H1 (cell line): ENCODE measurements around the gene CLPTM1L.

ENCODE experiments used
- CTCF ChIP-seq, 3 experiments: IDR thresholded peaks; 1 replicate in 2 of 3; 2 replicates in 1 of 3; pipeline versions ENCODE4 v1.5.1 to v1.6.1; 2011; ENCODE audit warnings: low read length in 3 of 3, mild to moderate bottlenecking in 3 of 3, inconsistent platforms in 2 of 3, low read depth in 1 of 3, moderate library complexity in 1 of 3; ENCODE audit not compliant: insufficient read depth in 1 of 3; ENCODE audit errors: control extremely low read depth in 1 of 3
- EZH2 ChIP-seq: fragments of 200-600 bp; sonication (generic); IDR thresholded peaks from 2 replicates; pipeline ENCODE4 v1.7.1; 2012; ENCODE audit warnings: low read depth, mild to moderate bottlenecking, moderate library complexity, low read length, inconsistent platforms; ENCODE audit not compliant: severe bottlenecking
- GABPA ChIP-seq: IDR thresholded peaks from 2 replicates; pipeline ENCODE4 v1.6.1; 2011; ENCODE audit warnings: mild to moderate bottlenecking, low read length, moderate library complexity, borderline replicate concordance; ENCODE audit not compliant: insufficient read depth
- POLR2A ChIP-seq, 2 experiments: IDR thresholded peaks; 1 replicate in 1 of 2; 2 replicates in 1 of 2; pipeline ENCODE4 v1.6.1; 2011; ENCODE audit warnings: low read depth in 2 of 2, low read length in 2 of 2, mild to moderate bottlenecking in 2 of 2; ENCODE audit errors: control extremely low read depth in 1 of 2
- SP2 ChIP-seq: IDR thresholded peaks from 2 replicates; pipeline ENCODE4 v1.6.1; 2012; ENCODE audit warnings: mild to moderate bottlenecking, low read length, inconsistent platforms
- SRF ChIP-seq: IDR thresholded peaks from 2 replicates; pipeline ENCODE4 v1.6.1; 2011; ENCODE audit warnings: mild to moderate bottlenecking, low read depth, low read length, moderate library complexity
- TAF1 ChIP-seq: IDR thresholded peaks from 2 replicates; pipeline ENCODE4 v1.6.1; 2011; ENCODE audit warnings: mild to moderate bottlenecking, low read depth, low read length
- TEAD4 ChIP-seq: IDR thresholded peaks from 2 replicates; pipeline ENCODE4 v1.6.1; 2012; ENCODE audit warnings: low read depth, low read length, inconsistent platforms, mixed read lengths
- ZNF274 ChIP-seq: IDR thresholded peaks from 2 replicates; pipeline ENCODE4 v1.7.0; 2012; ENCODE audit warnings: low read length, borderline replicate concordance; ENCODE audit errors: extremely low read depth

DNA sequence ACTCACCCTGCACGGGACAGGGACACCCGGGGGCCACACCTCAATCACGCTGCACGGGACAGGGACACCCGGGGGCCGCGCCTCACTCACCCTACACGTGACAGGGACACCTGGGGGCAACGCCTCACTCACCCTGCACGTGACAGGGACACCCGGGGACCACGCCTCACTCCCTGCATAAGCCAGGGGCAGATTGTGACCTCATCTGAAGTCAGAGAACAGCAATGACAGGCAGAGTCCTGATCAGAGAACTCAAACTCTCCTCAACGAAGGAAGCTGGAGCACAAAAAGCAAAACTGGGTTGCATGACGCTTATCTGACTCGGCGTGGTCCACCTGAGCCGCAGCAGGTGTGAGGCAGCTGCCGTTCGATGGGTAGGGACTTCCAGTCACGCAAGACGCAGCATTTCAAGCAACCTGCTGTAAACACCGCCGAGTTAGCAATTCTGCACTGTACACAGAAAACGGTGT is 53.3 kb downstream of the CLPTM1L start:
- no peak for TF ChIP-seq SP2
- TF ChIP-seq EZH2, result no peak
- TF ChIP-seq CTCF (IDR thresholded peaks at IDR 0.05; ENCODE audit: control extremely low read depth in 1 of 3, insufficient read depth in 1 of 3, low read depth in 1 of 3, low read length in 3 of 3), result no peak
- no peak for TF ChIP-seq POLR2A (IDR thresholded peaks at IDR 0.05; ENCODE audit: control extremely low read depth in 1 of 2, low read depth in 2 of 2, low read length in 2 of 2)
- no peak for TF ChIP-seq SRF
- no peak for TF ChIP-seq ZNF274
- TF ChIP-seq TEAD4, result no peak
- TF ChIP-seq GABPA, result no peak
- TF ChIP-seq TAF1, result no peak
